Mesothelial cell of epicardium (in vitro differentiated cells): ENCODE measurements around the gene UBTD2. TPM values are rescaled to one million over a fixed set of nuclear protein-coding genes. Genes with fewer than 3 reads are reported as not detected.
"Not testable (repeated sequence)": the region's sequence is repeated elsewhere in the genome, so short reads cannot be mapped to it uniquely, and the experiment has no call there.

ENCODE experiments used
- DNase-seq, 2 experiments: peaks; one replicate each; pipeline ENCODE4 v3.0.0; 2021; ENCODE audit warnings: low spot score in 2 of 2; ENCODE audit not compliant: unreplicated experiment in 2 of 2
- H3K27ac Mint-ChIP-seq: 2 replicates; pipeline ENCODE4 v1.8.0; 2021; ENCODE audit warnings: mixed read lengths
- H3K27me3 Mint-ChIP-seq: 2 replicates; pipeline ENCODE4 v1.8.0; 2021; ENCODE audit warnings: low read depth, mixed read lengths
- H3K36me3 Mint-ChIP-seq: 2 replicates; pipeline ENCODE4 v1.8.0; 2021; ENCODE audit warnings: mixed read lengths
- H3K4me1 Mint-ChIP-seq: 2 replicates; pipeline ENCODE4 v1.8.0; 2021; ENCODE audit warnings: mixed read lengths
- H3K4me3 Mint-ChIP-seq: 2 replicates; pipeline ENCODE4 v1.8.0; 2021; ENCODE audit warnings: mild to moderate bottlenecking, moderate library complexity, mixed read lengths
- H3K9me3 Mint-ChIP-seq: 2 replicates; pipeline ENCODE4 v1.8.0; 2021; ENCODE audit warnings: mixed read lengths
- total RNA-seq: library from RNA; stranded (reverse); gene quantifications from 3 replicates; pipeline ENCODE4 v1.2.1, GENCODE V29; 2021
- TF ChIP-seq, protein P1 (sequence below): fragments of 200-600 bp; sonication (generic); IDR thresholded peaks from one replicate; pipeline ENCODE4 v1.5.0; 2021; ENCODE audit warnings: antibody characterized with exemption; ENCODE audit not compliant: unreplicated experiment

Gene UBTD2, protein sequence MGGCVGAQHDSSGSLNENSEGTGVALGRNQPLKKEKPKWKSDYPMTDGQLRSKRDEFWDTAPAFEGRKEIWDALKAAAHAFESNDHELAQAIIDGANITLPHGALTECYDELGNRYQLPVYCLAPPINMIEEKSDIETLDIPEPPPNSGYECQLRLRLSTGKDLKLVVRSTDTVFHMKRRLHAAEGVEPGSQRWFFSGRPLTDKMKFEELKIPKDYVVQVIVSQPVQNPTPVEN
- total RNA-seq, result 41.2 to 43.8 TPM (median 42.2 TPM) in 3 replicates

DNA sequence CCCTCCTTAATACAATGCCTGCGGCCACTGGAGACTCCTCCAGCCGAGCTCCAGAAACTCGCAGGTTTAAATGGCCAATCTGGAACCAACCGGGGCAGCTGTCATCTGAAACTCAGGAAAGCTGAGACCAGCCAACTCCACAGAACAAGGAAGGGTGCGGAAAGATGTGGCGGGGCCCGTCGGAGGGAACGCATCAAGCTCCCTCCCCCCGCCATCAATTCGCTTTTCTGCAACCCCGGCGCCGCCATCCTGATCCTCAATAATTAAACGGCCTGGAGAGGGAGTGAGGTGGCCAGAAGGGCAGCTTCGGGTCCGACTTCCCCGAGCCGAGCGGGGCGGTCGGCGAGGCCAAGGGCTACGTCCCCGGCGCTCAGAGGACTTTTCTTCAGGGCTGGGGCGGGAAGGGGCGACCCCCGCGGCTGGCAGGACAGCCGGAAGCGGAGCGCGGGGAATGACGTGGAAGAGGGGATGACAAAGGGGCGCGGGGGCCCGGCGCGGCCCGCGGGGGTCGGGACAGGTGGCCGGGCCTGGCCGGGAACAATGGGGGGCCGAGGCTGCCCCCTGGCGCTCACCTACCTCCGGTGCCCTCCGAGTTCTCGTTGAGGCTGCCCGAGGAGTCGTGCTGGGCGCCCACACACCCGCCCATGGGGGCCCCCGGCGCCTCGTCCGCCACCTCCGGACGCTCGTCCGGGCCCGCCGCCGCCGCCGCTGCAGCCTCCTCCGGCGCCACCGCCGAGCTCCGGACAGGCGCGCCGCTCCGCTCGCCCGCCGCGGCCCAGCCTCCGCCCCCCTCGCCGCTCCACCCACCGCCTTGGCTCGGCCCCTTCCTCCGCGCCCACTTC, at the start of gene UBTD2:
UBTD2 (minus strand) TSS at position 745 of the 842 bp plus-strand sequence; CDS start at position 646, 99 bp downstream.
- no peaks in the 10 kb centered on the region for H3K27me3 Mint-ChIP-seq
- peaks cover 36% of the 10 kb centered on the region for H3K4me1 Mint-ChIP-seq
- H3K9me3 Mint-ChIP-seq, result no peaks in the 10 kb centered on the region
- H3K4me3 Mint-ChIP-seq, result peak within 1 kb of the TSS; percentile 96
- H3K27ac Mint-ChIP-seq, result peak within 1 kb of the TSS; percentile 96
- H3K36me3 Mint-ChIP-seq, result peaks cover 3% of the 10 kb centered on the region
- peak; percentile 77 to 88 for DNase-seq
- TF ChIP-seq, protein P1, sequence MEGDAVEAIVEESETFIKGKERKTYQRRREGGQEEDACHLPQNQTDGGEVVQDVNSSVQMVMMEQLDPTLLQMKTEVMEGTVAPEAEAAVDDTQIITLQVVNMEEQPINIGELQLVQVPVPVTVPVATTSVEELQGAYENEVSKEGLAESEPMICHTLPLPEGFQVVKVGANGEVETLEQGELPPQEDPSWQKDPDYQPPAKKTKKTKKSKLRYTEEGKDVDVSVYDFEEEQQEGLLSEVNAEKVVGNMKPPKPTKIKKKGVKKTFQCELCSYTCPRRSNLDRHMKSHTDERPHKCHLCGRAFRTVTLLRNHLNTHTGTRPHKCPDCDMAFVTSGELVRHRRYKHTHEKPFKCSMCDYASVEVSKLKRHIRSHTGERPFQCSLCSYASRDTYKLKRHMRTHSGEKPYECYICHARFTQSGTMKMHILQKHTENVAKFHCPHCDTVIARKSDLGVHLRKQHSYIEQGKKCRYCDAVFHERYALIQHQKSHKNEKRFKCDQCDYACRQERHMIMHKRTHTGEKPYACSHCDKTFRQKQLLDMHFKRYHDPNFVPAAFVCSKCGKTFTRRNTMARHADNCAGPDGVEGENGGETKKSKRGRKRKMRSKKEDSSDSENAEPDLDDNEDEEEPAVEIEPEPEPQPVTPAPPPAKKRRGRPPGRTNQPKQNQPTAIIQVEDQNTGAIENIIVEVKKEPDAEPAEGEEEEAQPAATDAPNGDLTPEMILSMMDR, result peak; percentile 50

DNA sequence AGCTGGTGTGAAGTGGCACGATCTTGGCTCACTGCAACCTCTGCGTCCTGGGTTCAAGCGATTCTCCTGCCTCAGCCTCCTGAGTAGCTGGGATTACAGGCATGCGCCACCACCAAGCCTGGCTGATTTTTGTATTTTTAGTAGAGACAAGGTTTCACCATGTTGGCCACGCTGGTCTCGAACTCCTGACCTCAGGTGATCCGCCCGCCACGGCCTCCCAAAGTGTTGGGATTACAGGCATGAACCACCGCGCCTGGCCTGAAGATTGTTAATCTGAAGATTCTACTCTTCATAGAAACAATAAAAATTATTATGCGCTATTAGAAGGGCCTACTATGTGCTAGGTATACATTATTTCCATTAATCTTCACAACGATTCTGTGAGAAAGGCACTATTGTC, 43.3 kb upstream of the UBTD2 start:
- not testable (repeated sequence) for H3K9me3 Mint-ChIP-seq, H3K27ac Mint-ChIP-seq, H3K4me1 Mint-ChIP-seq, H3K36me3 Mint-ChIP-seq, H3K27me3 Mint-ChIP-seq, DNase-seq, H3K4me3 Mint-ChIP-seq

DNA sequence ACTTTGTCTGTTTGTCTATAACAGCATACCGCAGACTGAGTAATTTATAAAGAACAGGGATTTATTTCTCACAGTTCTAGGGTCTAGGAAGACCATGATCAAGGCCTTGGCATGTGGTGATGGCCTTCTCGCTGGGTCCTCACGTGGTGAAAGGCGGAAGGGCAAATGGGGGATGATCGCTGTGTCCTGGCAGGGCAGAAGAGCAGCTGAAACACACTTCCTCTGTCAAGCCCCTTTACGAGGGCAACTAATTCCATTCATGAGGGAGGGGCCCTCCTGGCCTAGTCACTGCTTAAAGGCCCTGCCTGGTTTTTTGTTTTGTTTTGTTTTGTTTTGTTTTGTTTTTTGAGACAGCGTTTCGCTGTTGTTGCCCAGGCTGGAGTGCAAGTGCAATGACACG, 41.9 kb upstream of the UBTD2 start:
- DNase-seq, result no peak
- H3K4me3 Mint-ChIP-seq, result no peak overlapping the region
- H3K27ac Mint-ChIP-seq, result no peak overlapping the region
- TF ChIP-seq, protein P1, result no peak
- no peaks in the 10 kb centered on the region for H3K9me3 Mint-ChIP-seq
- no peaks in the 10 kb centered on the region for H3K36me3 Mint-ChIP-seq
- peaks cover 6% of the 10 kb centered on the region for H3K4me1 Mint-ChIP-seq
- no peaks in the 10 kb centered on the region for H3K27me3 Mint-ChIP-seq

DNA sequence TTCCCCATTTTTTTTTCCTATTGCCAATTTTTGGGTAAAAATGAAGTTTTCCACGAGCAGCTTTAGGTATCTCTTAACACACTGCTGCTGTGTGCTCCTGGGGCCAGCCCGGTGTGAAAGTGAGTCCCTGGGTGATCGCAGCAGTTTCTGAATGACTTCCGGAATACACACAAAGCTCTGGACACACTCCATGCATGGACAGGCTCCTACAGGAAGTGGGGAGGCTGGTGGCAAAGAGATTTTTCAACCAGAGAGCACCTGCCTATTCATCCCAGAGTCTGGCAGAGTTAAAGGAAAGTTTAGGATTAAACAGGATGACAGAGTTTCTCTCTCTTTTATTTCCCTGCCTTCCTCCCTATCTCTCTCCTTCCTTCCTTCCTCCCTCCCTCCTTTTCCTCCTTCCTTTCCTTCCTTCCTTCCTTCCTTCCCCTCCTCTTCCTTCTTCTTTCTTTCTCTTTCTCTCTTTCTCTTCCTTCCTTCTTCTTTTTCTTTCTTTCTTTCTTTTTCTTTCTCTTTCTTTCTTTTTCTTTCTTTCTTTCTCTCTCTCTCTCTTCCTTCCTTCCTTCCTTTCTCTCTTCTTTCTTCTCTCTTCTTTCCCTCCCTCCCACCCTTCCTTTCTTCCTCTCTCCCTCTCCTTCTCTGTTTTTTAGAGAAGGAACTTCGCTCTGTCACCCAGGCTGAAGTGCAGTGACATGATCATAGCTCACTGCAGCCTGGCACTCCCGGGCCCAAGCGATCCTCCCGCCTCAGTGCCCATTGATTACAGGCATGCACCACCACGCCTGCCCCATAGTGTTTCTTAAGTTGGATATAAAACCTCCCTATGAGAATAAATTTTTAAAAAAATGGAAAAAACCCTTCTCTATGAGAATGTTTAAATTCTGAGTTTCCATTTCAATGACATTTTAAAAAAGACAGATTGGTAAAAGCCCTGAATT, 38.7 kb upstream of the UBTD2 start:
- TF ChIP-seq, protein P1, result no peak
- peaks cover 6% of the 10 kb centered on the region for H3K4me1 Mint-ChIP-seq
- H3K9me3 Mint-ChIP-seq, result no peaks in the 10 kb centered on the region
- H3K4me3 Mint-ChIP-seq, result no peak overlapping the region
- DNase-seq, result no peak
- no peaks in the 10 kb centered on the region for H3K27me3 Mint-ChIP-seq
- H3K27ac Mint-ChIP-seq, result peak overlapping the region; percentile 23
- no peaks in the 10 kb centered on the region for H3K36me3 Mint-ChIP-seq

DNA sequence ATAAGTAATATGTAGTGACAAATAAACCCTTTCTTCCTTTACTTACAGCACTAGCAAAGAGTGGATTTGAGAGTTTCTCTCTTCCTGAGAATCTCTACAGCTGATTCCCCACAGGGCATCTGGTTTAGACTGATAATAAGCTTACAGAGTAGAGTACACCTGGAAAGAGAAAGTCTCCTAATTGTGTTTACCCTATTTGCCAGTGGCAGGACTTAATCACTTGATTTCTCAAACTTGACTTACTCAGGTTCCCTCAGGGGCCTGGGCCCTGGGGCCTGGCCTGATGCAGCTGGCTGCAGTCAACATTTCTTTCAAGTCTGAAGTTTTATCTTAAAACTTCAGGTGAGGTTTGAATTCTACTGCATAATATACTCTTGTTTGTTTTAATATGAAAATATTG, 38.0 kb upstream of the UBTD2 start:
- peak overlapping the region; percentile 69 for H3K27ac Mint-ChIP-seq
- DNase-seq, result no peak
- no peaks in the 10 kb centered on the region for H3K9me3 Mint-ChIP-seq
- peaks cover 6% of the 10 kb centered on the region for H3K4me1 Mint-ChIP-seq
- H3K36me3 Mint-ChIP-seq, result no peaks in the 10 kb centered on the region
- no peak overlapping the region for H3K4me3 Mint-ChIP-seq
- no peaks in the 10 kb centered on the region for H3K27me3 Mint-ChIP-seq
- TF ChIP-seq, protein P1, result no peak
